Right lobe of liver (tissue), 6 donors: Measurements from ENCODE around the gene PGAM2. TPM values are rescaled to one million over a fixed set of nuclear protein-coding genes. Genes with fewer than 3 reads are reported as not detected.

Source experiments
- ATAC-seq, 4 donors: fragments of 200-7000 bp; cut with Tn5 transposase; one replicate each; pipeline ENCODE4 v1.9.1; 2020; ENCODE audit warnings: mild to moderate bottlenecking in 4 of 4, moderate library complexity in 4 of 4
- DNase-seq, 3 donors: peaks; one replicate each; pipeline ENCODE4 v3.0.0-alpha.2; 2020
- H3K27ac ChIP-seq, 3 donors: fragments of 200-600 bp; one replicate each; pipeline ENCODE4 v1.8.0; 2022
- H3K27me3 ChIP-seq, 2 donors: fragments of 200-600 bp; one replicate each; pipeline ENCODE4 v1.8.0; 2022
- H3K36me3 ChIP-seq, 4 donors: fragments of 200-600 bp; sonication (generic) in 1 of 4; one replicate each; pipeline versions ENCODE4 v1.5.1 to v1.8.0; 2017 to 2022; ENCODE audit warnings: control low read depth in 1 of 4
- H3K4me1 ChIP-seq, 4 donors: fragments of 200-600 bp; sonication (generic) in 1 of 4; one replicate each; pipeline versions ENCODE4 v1.5.1 to v1.8.0; 2017 to 2022; ENCODE audit warnings: control low read depth in 1 of 4
- H3K4me3 ChIP-seq, 3 donors: fragments of 200-600 bp; one replicate each; pipeline ENCODE4 v1.8.0; 2022
- H3K9me3 ChIP-seq, 4 donors: fragments of 200-600 bp; sonication (generic) in 1 of 4; one replicate each; pipeline versions ENCODE4 v1.5.1 to v1.8.0; 2017 to 2022; ENCODE audit warnings: control low read depth in 1 of 4
- CTCF ChIP-seq, 4 donors: fragments of 200-600 bp in 3 of 4; fragments of 450-650 bp in 1 of 4; IDR thresholded peaks; one replicate each; pipeline versions ENCODE4 v1.5.1 to v1.8.0; 2016 to 2022; ENCODE audit warnings: antibody characterized with exemption in 4 of 4, mild to moderate bottlenecking in 2 of 4
- POLR2A ChIP-seq: fragments of 450-650 bp; IDR thresholded peaks from one replicate; pipeline ENCODE4 v1.6.1; 2017; ENCODE audit warnings: antibody characterized with exemption, mild to moderate bottlenecking
- WGBS: methylation state at CpG from one replicate; pipeline ENCODE4 v1.1.6; 2018; ENCODE audit warnings: low coverage, low lambda C conversion rate; ENCODE audit not compliant: insufficient coverage; ENCODE audit errors: missing lambda C conversion rate; 5-methylcytosine and 5-hydroxymethylcytosine counted together
- intact Hi-C, 2 donors: fragments of 100-400 bp; cut with DNase I; formaldehyde crosslinking; loops; one replicate each; pipeline versions ENCODE4 v1.11.2 to v1.14.1; 2022
- total RNA-seq, 6 experiments: library from RNA; depleted of rRNA in 2 of 6; stranded (reverse); fragments of >200 nt in 2 of 6; fragmentation: NEBNext Ultra II Directional in 3 of 6; extraction: Animal tissue kit (Norgen Biotek cat#: 25700) in 3 of 6; gene quantifications; one replicate each; pipeline versions ENCODE4 v1.1.0 to v1.2.4, GENCODE V29; 2016 to 2023
- donor health status: DM: no; HTN: yes; CAD: no.
- donor health status: DM: no; HTN: no; CAD: no.
- donor health status: DM: no; HTN: no; CAD: no.
- donor health status: DM: no; HTN: yes; CAD: no.
- donor health status: DM: no; HTN: yes; CAD: no.

The PGAM2 gene
- total RNA-seq, 6 experiments from 2014 or later: 0.31 to 0.56 (median 0.46) TPM; not detected in 3

GRCh38 chr7:44100458-44101302 is 35.3 kb upstream of the PGAM2 start:
- Histone ChIP-seq H3K36me3 (no peaks in the 10 kb centered on the region), H3K4me1 (no peaks in the 10 kb centered on the region), H3K27me3 (no peaks in the 10 kb centered on the region), H3K4me3 (no peak overlapping the region), H3K9me3 (no peaks in the 10 kb centered on the region), H3K27ac (no peak overlapping the region)
- intact Hi-C loops: no loop called here
- TF ChIP-seq CTCF (IDR thresholded peaks at IDR 0.05) (no peak), POLR2A (no peak)
- DNase-seq (no peak), ATAC-seq (no peak)
- 70% methylated on average over 8 of the region's 10 CpGs for WGBS

GRCh38 chr7:44099669-44100068 is 34.3 kb upstream of the PGAM2 start:
- WGBS: 57% methylated on average over 4 of the region's 4 CpGs
- no peaks in the 10 kb centered on the region for H3K9me3 ChIP-seq

GRCh38 chr7:44098092-44099068 is 33.0 kb upstream of the PGAM2 start:
- WGBS: 78% methylated on average over 6 of the region's 6 CpGs
- DNase-seq (no peak), ATAC-seq (no peak)
- H3K27me3 ChIP-seq: no peaks in the 10 kb centered on the region
- H3K27ac ChIP-seq: no peak overlapping the region
- no peaks in the 10 kb centered on the region for H3K36me3 ChIP-seq
- no peaks in the 10 kb centered on the region for H3K9me3 ChIP-seq
- TF ChIP-seq CTCF (IDR thresholded peaks at IDR 0.05) (no peak), POLR2A (no peak)
- H3K4me3 ChIP-seq: no peak overlapping the region
- intact Hi-C loops: no loop called here
- H3K4me1 ChIP-seq: no peaks in the 10 kb centered on the region

More at GRCh38 chr7:44099669-44100068, 34.3 kb upstream of the PGAM2 start:
- intact Hi-C loops: no loop called here
- DNase-seq (no peak), ATAC-seq (no peak)
- H3K27me3 ChIP-seq: no peaks in the 10 kb centered on the region
- H3K27ac ChIP-seq: no peak overlapping the region
- H3K4me1 ChIP-seq: no peaks in the 10 kb centered on the region
- H3K36me3 ChIP-seq: no peaks in the 10 kb centered on the region
- TF ChIP-seq POLR2A: no peak
- no peak for TF ChIP-seq CTCF (IDR thresholded peaks at IDR 0.05)
- no peak overlapping the region for H3K4me3 ChIP-seq

GRCh38 chr7:44097064-44097932 is 31.9 kb upstream of the PGAM2 start:
- Histone ChIP-seq H3K27ac (no peak overlapping the region), H3K27me3 (no peaks in the 10 kb centered on the region), H3K9me3 (no peaks in the 10 kb centered on the region), H3K4me1 (no peaks in the 10 kb centered on the region), H3K36me3 (no peaks in the 10 kb centered on the region), H3K4me3 (no peak overlapping the region)
- ATAC-seq (no peak), DNase-seq (no peak)
- intact Hi-C loops: no loop called here
- WGBS: 72% methylated on average over 5 of the region's 9 CpGs
- no peak for TF ChIP-seq POLR2A
- no peak for TF ChIP-seq CTCF (IDR thresholded peaks at IDR 0.05)
